WERI-Rb-1 (cell line): Measurements from ENCODE around the gene VAPB.

Experiments used
- DNase-seq: peaks from one replicate; pipeline ENCODE4 v3.0.0-alpha.2; 2020
- H3K27ac ChIP-seq: fragments of 250-450 bp; sonication (Bioruptor Pico); 2 replicates; pipeline ENCODE4 v1.5.1; 2020; ENCODE audit warnings: mild to moderate bottlenecking, moderate library complexity
- H3K27me3 ChIP-seq: fragments of 250-450 bp; sonication (Bioruptor Pico); 2 replicates; pipeline ENCODE4 v1.5.1; 2021; ENCODE audit warnings: mild to moderate bottlenecking, low read depth, moderate library complexity; ENCODE audit not compliant: insufficient read depth, severe bottlenecking
- H3K36me3 ChIP-seq: fragments of 250-450 bp; sonication (Bioruptor Pico); 2 replicates; pipeline ENCODE4 v1.5.1; 2020; ENCODE audit warnings: mild to moderate bottlenecking, moderate library complexity
- H3K4me3 ChIP-seq: 2 replicates; pipeline ENCODE4 v1.5.1; 2011; ENCODE audit warnings: low read depth, mild to moderate bottlenecking, control low read depth, low read length
- H3K9me3 ChIP-seq: fragments of 250-450 bp; sonication (Bioruptor Pico); 2 replicates; pipeline ENCODE4 v1.5.1; 2021; ENCODE audit warnings: mild to moderate bottlenecking, moderate library complexity; ENCODE audit not compliant: severe bottlenecking
- CTCF ChIP-seq: IDR thresholded peaks from 2 replicates; pipeline ENCODE4 v1.5.1; 2011; ENCODE audit warnings: low read depth, mild to moderate bottlenecking, control low read depth, inconsistent platforms, low read length

The VAPB gene

GRCh38 chr20:58457083-58457695 is 68.2 kb downstream of the VAPB start:
- Histone ChIP-seq H3K36me3 (no peaks in the 10 kb centered on the region), H3K27ac (no peak overlapping the region), H3K9me3 (no peaks in the 10 kb centered on the region), H3K4me3 (no peak overlapping the region), H3K27me3 (no peaks in the 10 kb centered on the region)
- no peak for DNase-seq
- no peak for TF ChIP-seq CTCF

GRCh38 chr20:58458342-58459057 is 69.5 kb downstream of the VAPB start:
- no peak overlapping the region for H3K27ac ChIP-seq
- no peaks in the 10 kb centered on the region for H3K36me3 ChIP-seq
- TF ChIP-seq CTCF, result no peak
- DNase-seq, result no peak
- no peaks in the 10 kb centered on the region for H3K27me3 ChIP-seq
- no peak overlapping the region for H3K4me3 ChIP-seq
- no peaks in the 10 kb centered on the region for H3K9me3 ChIP-seq

GRCh38 chr20:58459058-58459750 is 70.2 kb downstream of the VAPB start:
- Histone ChIP-seq H3K27me3 (no peaks in the 10 kb centered on the region), H3K4me3 (no peak overlapping the region), H3K27ac (no peak overlapping the region), H3K9me3 (no peaks in the 10 kb centered on the region), H3K36me3 (no peaks in the 10 kb centered on the region)
- no peak for TF ChIP-seq CTCF
- DNase-seq, result no peak

- no peaks in the 10 kb centered on the region for H3K36me3 ChIP-seq
- H3K4me3 ChIP-seq, result no peak overlapping the region
- H3K9me3 ChIP-seq, result no peaks in the 10 kb centered on the region
- H3K27me3 ChIP-seq, result no peaks in the 10 kb centered on the region
- no peak overlapping the region for H3K27ac ChIP-seq
- no peak for TF ChIP-seq CTCF
- DNase-seq, result no peak
Measured at GRCh38 chr20:58461104-58461503, 72.1 kb downstream of the VAPB start.

- H3K4me3 ChIP-seq, result no peak overlapping the region
- no peaks in the 10 kb centered on the region for H3K27me3 ChIP-seq
- TF ChIP-seq CTCF, result no peak
- no peaks in the 10 kb centered on the region for H3K36me3 ChIP-seq
- DNase-seq, result no peak
- no peaks in the 10 kb centered on the region for H3K9me3 ChIP-seq
- H3K27ac ChIP-seq, result no peak overlapping the region
Measured at GRCh38 chr20:58461899-58462298, 72.9 kb downstream of the VAPB start.
